H1 (cell line): Measurements from ENCODE around the gene FAM209A. TPM values are rescaled to one million over a fixed set of nuclear protein-coding genes. Genes with fewer than 3 reads are reported as not detected.

ENCODE experiments used
- polyA plus RNA-seq, 7 experiments: library from polyadenylated mRNA; depleted of rRNA in 3 of 7; stranded (reverse) in 5 of 7; unstranded in 2 of 7; fragments of >200 nt in 5 of 7; fragments of 200-250 nt in 2 of 7; gene quantifications; 1 replicate in 5 of 7; 2 replicates in 1 of 7; 4 replicates in 1 of 7; pipeline versions ENCODE4 v1.2.1 to v1.2.3, GENCODE V29; 2011 to 2013; ENCODE audit warnings: missing spikeins in 2 of 7, mixed read lengths in 2 of 7
- total RNA-seq: library from RNA; stranded (reverse); fragmentation: NEBNext Ultra II Directional; extraction: Animal tissue kit (Norgen Biotek cat#: 25700); gene quantifications from 2 replicates; pipeline ENCODE4 v1.2.1, GENCODE V29; 2021

FAM209A gene
- total and polyA plus RNA-seq, 2 of the 8 experiments (the other 6 are each of a cell fraction or from before 2014, with no cell fraction given), result 0.15 TPM; not detected in 1

Other genes with a start within 250 kb of the FAM209A start
- gene FAM210B, start 165.8 kb upstream of the FAM209A start, total RNA-seq, result 15.0 and 15.1 TPM in 2 replicates
- 7.5 and 9.4 TPM in 2 replicates for gene FAM210B, start 165.8 kb upstream of the FAM209A start, polyA plus RNA-seq (2011; rRNA removed)
- gene AURKA, start 132.5 kb upstream of the FAM209A start, total RNA-seq, result 84.8 and 90.8 TPM in 2 replicates
- gene AURKA, start 132.5 kb upstream of the FAM209A start, polyA plus RNA-seq (2011; rRNA removed), result 37.5 and 45.8 TPM in 2 replicates
- gene CSTF1, start 132.1 kb upstream of the FAM209A start, total RNA-seq, result 56.4 and 59.4 TPM in 2 replicates
- 78.8 and 83.5 TPM in 2 replicates for gene CSTF1, start 132.1 kb upstream of the FAM209A start, polyA plus RNA-seq (2011; rRNA removed)
- not detected in 2 replicates for gene CASS4, start 112.5 kb upstream of the FAM209A start, total RNA-seq
- not detected in 2 replicates for gene CASS4, start 112.5 kb upstream of the FAM209A start, polyA plus RNA-seq (2011; rRNA removed)
- gene RTF2, start 56.1 kb upstream of the FAM209A start, total RNA-seq, result 51.2 and 51.4 TPM in 2 replicates
- 31.0 and 33.9 TPM in 2 replicates for gene RTF2, start 56.1 kb upstream of the FAM209A start, polyA plus RNA-seq (2011; rRNA removed)
- 0.82 TPM in 1 of 2 replicates, not detected in the other for gene FAM209B, start 8.5 kb downstream of the FAM209A start, total RNA-seq
- gene FAM209B, start 8.5 kb downstream of the FAM209A start, polyA plus RNA-seq (2011; rRNA removed), result 0.29 TPM in 1 of 2 replicates, not detected in the other
- gene TFAP2C, start 104.6 kb downstream of the FAM209A start, total RNA-seq, result 5.6 and 5.8 TPM in 2 replicates
- gene TFAP2C, start 104.6 kb downstream of the FAM209A start, polyA plus RNA-seq (2011; rRNA removed), result 1.7 and 2.8 TPM in 2 replicates